Neuronal stem cell (in vitro differentiated cells): ENCODE data around the gene GRID1.

Experiments used
- DNase-seq: peaks from one replicate; pipeline ENCODE4 v3.0.0-alpha.2; 2013; ENCODE audit warnings: low spot score
- H2AFZ ChIP-seq: one replicate; pipeline ENCODE4 v1.6.1; 2013; ENCODE audit warnings: mild to moderate bottlenecking, low read length, inconsistent platforms
- H2AK5ac ChIP-seq: 2 replicates; pipeline ENCODE4 v1.6.1; 2013; ENCODE audit warnings: low read depth, mild to moderate bottlenecking, inconsistent platforms, low read length, moderate library complexity, mixed read lengths
- H2BK120ac ChIP-seq: 2 replicates; pipeline ENCODE4 v1.6.1; 2013; ENCODE audit warnings: low read depth, mild to moderate bottlenecking, inconsistent platforms, low read length, moderate library complexity, mixed read lengths
- H2BK12ac ChIP-seq: one replicate; pipeline ENCODE4 v1.6.1; 2013; ENCODE audit warnings: low read length, inconsistent platforms
- H2BK15ac ChIP-seq: 2 replicates; pipeline ENCODE4 v1.6.1; 2013; ENCODE audit warnings: mild to moderate bottlenecking, low read length, inconsistent platforms, mixed read lengths
- H2BK5ac ChIP-seq: one replicate; pipeline ENCODE4 v1.6.1; 2013; ENCODE audit warnings: inconsistent platforms, mild to moderate bottlenecking, low read length, moderate library complexity
- H3K14ac ChIP-seq: one replicate; pipeline ENCODE4 v1.6.1; 2013; ENCODE audit warnings: low read length, inconsistent platforms
- H3K18ac ChIP-seq: 2 replicates; pipeline ENCODE4 v1.6.1; 2013; ENCODE audit warnings: low read length, inconsistent platforms
- H3K23ac ChIP-seq: 2 replicates; pipeline ENCODE4 v1.6.1; 2013; ENCODE audit warnings: low read depth, mild to moderate bottlenecking, mixed read lengths, low read length, inconsistent platforms; ENCODE audit not compliant: poor library complexity
- H3K27ac ChIP-seq: replicated peaks from 3 replicates; pipeline ENCODE4 v1.5.1; 2013; ENCODE audit warnings: low read length, inconsistent platforms
- H3K27me3 ChIP-seq, 3 experiments: 2 replicates each; pipeline ENCODE4 v1.6.1; 2013; ENCODE audit warnings: low read length in 3 of 3, mild to moderate bottlenecking in 2 of 3, inconsistent platforms in 1 of 3, low read depth in 1 of 3, mixed read lengths in 1 of 3, moderate library complexity in 1 of 3; ENCODE audit not compliant: control insufficient read depth in 3 of 3, insufficient read depth in 3 of 3
- H3K36me3 ChIP-seq, 2 donors: replicated peaks in 1 of 2; 2 replicates each; pipeline ENCODE4 v1.6.1; 2013; ENCODE audit warnings: low read length in 2 of 2; ENCODE audit not compliant: control insufficient read depth in 2 of 2, insufficient read depth in 2 of 2
- H3K4ac ChIP-seq: 2 replicates; pipeline ENCODE4 v1.6.1; 2013; ENCODE audit warnings: inconsistent platforms, mild to moderate bottlenecking, low read length, moderate library complexity
- H3K4me1 ChIP-seq, 2 donors: 1 replicate in 1 of 2; 2 replicates in 1 of 2; pipeline ENCODE4 v1.6.1; 2013; ENCODE audit warnings: low read length in 2 of 2, low read depth in 1 of 2; ENCODE audit not compliant: control insufficient read depth in 2 of 2, insufficient read depth in 1 of 2
- H3K4me2 ChIP-seq: one replicate; pipeline ENCODE4 v1.6.1; 2013; ENCODE audit warnings: mild to moderate bottlenecking, low read length, inconsistent platforms; ENCODE audit not compliant: insufficient read depth, poor library complexity, severe bottlenecking
- H3K4me3 ChIP-seq, 2 donors: 2 replicates each; pipeline ENCODE4 v1.5.1; 2013; ENCODE audit warnings: low read length in 2 of 2, mild to moderate bottlenecking in 2 of 2, inconsistent platforms in 1 of 2, moderate library complexity in 1 of 2
- H3K79me1 ChIP-seq: one replicate; pipeline ENCODE4 v1.6.1; 2013; ENCODE audit warnings: low read depth, mild to moderate bottlenecking, inconsistent platforms, low read length, moderate library complexity
- H3K9ac ChIP-seq: one replicate; pipeline ENCODE4 v1.6.1; 2013; ENCODE audit warnings: mild to moderate bottlenecking, low read depth, low read length, inconsistent platforms; ENCODE audit not compliant: poor library complexity
- H3K9me3 ChIP-seq, 2 donors: replicated peaks in 1 of 2; 2 replicates each; pipeline versions ENCODE3 to v1.6.1; 2013; ENCODE audit warnings: low read length in 2 of 2, mild to moderate bottlenecking in 2 of 2, inconsistent platforms in 1 of 2, low read depth in 1 of 2, mixed read lengths in 1 of 2, moderate library complexity in 1 of 2; ENCODE audit not compliant: control insufficient read depth in 2 of 2, insufficient read depth in 1 of 2
- H4K8ac ChIP-seq: one replicate; pipeline ENCODE4 v1.6.1; 2013; ENCODE audit warnings: low read depth, mild to moderate bottlenecking, inconsistent platforms, low read length, moderate library complexity
- H4K91ac ChIP-seq: one replicate; pipeline ENCODE4 v1.6.1; 2013; ENCODE audit warnings: low read length, low read depth, mild to moderate bottlenecking, inconsistent platforms; ENCODE audit not compliant: poor library complexity
- WGBS, 2 donors: extraction: QIAGEN DNeasy Blood & Tissue Kit; methylation state at CpG; one replicate each; pipeline ENCODE4 v1.1.7; 2013; ENCODE audit warnings: missing lambda C conversion rate in 2 of 2, mixed read lengths in 1 of 2; ENCODE audit not compliant: insufficient read length in 2 of 2, insufficient replicate concordance in 1 of 2; ENCODE audit errors: extremely low coverage in 2 of 2; 5-methylcytosine and 5-hydroxymethylcytosine counted together

Gene GRID1

DNA sequence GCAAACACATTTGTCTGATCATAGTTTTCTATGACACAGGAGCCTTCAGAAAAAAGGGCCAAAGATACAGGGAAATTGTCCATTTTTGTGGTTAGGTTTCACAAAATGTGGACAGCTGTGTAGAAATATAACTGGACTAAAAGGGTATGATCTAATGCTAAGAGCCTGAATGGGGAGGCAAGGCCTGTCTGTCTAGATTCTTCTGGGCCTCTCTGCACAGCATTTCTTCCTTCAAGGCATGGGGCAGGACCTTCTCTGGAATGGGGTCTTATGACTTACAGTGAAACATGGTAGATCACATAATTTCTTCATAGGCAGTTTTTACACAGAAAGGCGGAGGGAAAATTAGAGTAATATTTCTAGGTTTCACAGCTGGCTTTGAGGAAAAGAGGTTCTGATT lies 795.7 kb downstream of the GRID1 start:
- Histone ChIP-seq H2AFZ (no peak overlapping the region), H3K4me3 (no peak overlapping the region), H3K23ac (no peak overlapping the region), H3K9ac (no peak overlapping the region), H3K4me1 (peaks cover 8 to 10% of the 10 kb centered on the region in 2 donors), H2AK5ac (no peak overlapping the region), H4K91ac (no peak overlapping the region), H3K27me3 (no peaks in the 10 kb centered on the region), H3K36me3 (no peaks in the 10 kb centered on the region), H3K9me3 (no peaks in the 10 kb centered on the region), H2BK15ac (no peak overlapping the region), H3K4ac (no peak overlapping the region), H3K79me1 (no peaks in the 10 kb centered on the region), H4K8ac (no peak overlapping the region), H3K18ac (no peak overlapping the region), H2BK5ac (no peak overlapping the region), H2BK120ac (no peak overlapping the region), H2BK12ac (no peak overlapping the region), H3K4me2 (no peak overlapping the region), H3K27ac (no peak overlapping the region), H3K14ac (no peak overlapping the region)
- no CpG with 5 or more reads among the region's 1 CpG for whole genome bisulfite sequencing, 2 donors
- DNase-seq: no peak

DNA sequence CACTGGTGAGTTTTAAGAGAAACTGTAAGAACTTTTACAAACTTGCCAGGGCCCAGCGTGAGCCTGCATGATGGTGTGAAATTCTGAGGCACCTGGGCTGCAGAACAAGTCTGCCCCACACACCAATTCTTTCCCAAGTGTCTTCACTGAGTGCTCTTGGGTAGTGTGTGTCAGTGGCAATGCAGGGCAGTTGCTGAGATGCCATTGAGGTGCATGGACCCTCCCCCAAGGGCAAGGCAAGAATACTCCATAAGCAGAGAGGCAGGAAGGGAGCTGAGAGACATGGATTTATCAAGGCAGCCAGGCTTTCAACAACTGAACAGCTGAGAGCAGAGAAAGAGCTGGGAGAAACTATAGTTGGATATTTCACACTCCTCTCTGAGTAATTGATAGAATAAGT lies 801.2 kb downstream of the GRID1 start:
- Histone ChIP-seq H3K4me2 (no peak overlapping the region), H2AFZ (peak overlapping the region; percentile 3), H3K14ac (no peak overlapping the region), H2BK120ac (no peak overlapping the region), H3K9ac (no peak overlapping the region), H3K9me3 (no peaks in the 10 kb centered on the region), H2BK12ac (no peak overlapping the region), H2AK5ac (no peak overlapping the region), H3K4me3 (peak overlapping the region in 1 of 2 donors; percentile 59), H3K27me3 (no peaks in the 10 kb centered on the region), H3K18ac (no peak overlapping the region), H3K79me1 (no peaks in the 10 kb centered on the region), H4K8ac (no peak overlapping the region), H3K4ac (no peak overlapping the region), H3K27ac (no peak overlapping the region), H4K91ac (no peak overlapping the region), H3K4me1 (peaks cover 5 to 8% of the 10 kb centered on the region in 2 donors), H3K36me3 (no peaks in the 10 kb centered on the region), H2BK5ac (no peak overlapping the region), H2BK15ac (no peak overlapping the region), H3K23ac (no peak overlapping the region)
- no peak for DNase-seq
- no CpG with 5 or more reads among the region's 1 CpG for WGBS, 2 donors

DNA sequence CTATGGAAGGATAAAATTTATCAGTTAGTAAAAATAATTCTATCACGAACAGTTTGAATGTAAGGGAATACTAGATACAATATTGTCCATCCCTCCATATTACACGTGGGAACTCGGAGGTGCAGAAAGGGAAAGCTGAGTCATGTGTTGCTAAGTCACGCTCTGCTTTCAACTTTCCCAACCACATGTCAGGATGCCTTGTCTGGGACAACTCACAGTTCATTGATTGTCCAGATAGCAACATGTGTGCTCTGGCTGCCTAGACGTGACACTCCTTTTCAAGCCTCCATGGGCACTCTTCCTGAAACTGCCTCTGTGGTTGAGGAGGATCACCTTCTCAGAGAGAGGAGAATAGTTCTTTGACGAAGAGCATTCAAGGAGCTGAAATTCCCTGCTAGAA lies 808.1 kb downstream of the GRID1 start:
- Histone ChIP-seq H3K4ac (no peak overlapping the region), H2BK5ac (no peak overlapping the region), H3K9me3 (no peaks in the 10 kb centered on the region), H3K79me1 (no peaks in the 10 kb centered on the region), H3K36me3 (no peaks in the 10 kb centered on the region), H4K91ac (no peak overlapping the region), H2BK120ac (no peak overlapping the region), H2AFZ (no peak overlapping the region), H4K8ac (no peak overlapping the region), H3K9ac (no peak overlapping the region), H3K4me2 (no peak overlapping the region), H3K4me1 (no peaks in the 10 kb centered on the region), H3K27ac (no peak overlapping the region), H3K18ac (no peak overlapping the region), H3K27me3 (no peaks in the 10 kb centered on the region), H2BK15ac (no peak overlapping the region), H2AK5ac (no peak overlapping the region), H3K14ac (no peak overlapping the region), H3K4me3 (no peak overlapping the region), H3K23ac (no peak overlapping the region), H2BK12ac (no peak overlapping the region)
- no CpG with 5 or more reads among the region's 6 CpGs for WGBS, 2 donors
- DNase-seq: no peak

DNA sequence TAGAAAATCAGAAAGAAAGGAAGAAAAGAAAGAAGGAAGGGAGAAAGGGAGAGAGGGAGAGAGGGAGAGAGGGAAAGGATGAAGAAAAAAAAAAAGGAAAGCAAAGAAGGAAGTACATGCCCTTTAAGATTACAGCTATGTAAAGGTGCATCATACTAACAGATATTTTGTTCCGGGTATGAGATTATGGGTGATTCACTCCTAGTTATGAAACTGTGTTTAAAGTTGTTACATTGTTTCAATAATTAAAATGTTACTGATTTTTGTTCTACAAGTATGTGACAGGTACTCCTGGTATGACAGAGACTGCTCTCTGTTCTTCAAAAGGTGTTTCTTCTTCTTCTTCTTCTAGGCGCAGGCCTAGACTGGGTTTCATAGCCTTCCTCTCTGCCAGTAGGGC lies 808.9 kb downstream of the GRID1 start:
- H3K27me3 ChIP-seq: no peaks in the 10 kb centered on the region
- no CpG with 5 or more reads among the region's 2 CpGs for WGBS, 2 donors
- H2BK12ac ChIP-seq: no peak overlapping the region
- no peak overlapping the region for H3K4me2 ChIP-seq
- no peak overlapping the region for H2AFZ ChIP-seq
- no peak overlapping the region for H3K27ac ChIP-seq
- DNase-seq: no peak
- no peak overlapping the region for H4K8ac ChIP-seq
- no peak overlapping the region for H3K9ac ChIP-seq
- H2BK5ac ChIP-seq: no peak overlapping the region
- H2BK15ac ChIP-seq: no peak overlapping the region
- no peak overlapping the region for H3K14ac ChIP-seq
- H2AK5ac ChIP-seq: no peak overlapping the region
- no peak overlapping the region for H4K91ac ChIP-seq
- no peak overlapping the region for H3K4me3 ChIP-seq
- H3K4ac ChIP-seq: no peak overlapping the region
- no peaks in the 10 kb centered on the region for H3K36me3 ChIP-seq
- no peaks in the 10 kb centered on the region for H3K4me1 ChIP-seq
- H2BK120ac ChIP-seq: no peak overlapping the region
- no peaks in the 10 kb centered on the region for H3K79me1 ChIP-seq
- H3K23ac ChIP-seq: no peak overlapping the region
- no peak overlapping the region for H3K18ac ChIP-seq
- H3K9me3 ChIP-seq: no peaks in the 10 kb centered on the region
